Transverse colon (tissue), 4 donors: Measurements from ENCODE around the gene EBNA1BP2.

Source experiments
- POLR2AphosphoS5 ChIP-seq, 3 donors: sonication (generic); formaldehyde crosslinking; IDR thresholded peaks; one replicate each; pipeline ENCODE4 v1.6.1; 2016; ENCODE audit warnings: antibody characterized with exemption in 3 of 3
- TF ChIP-seq, protein P1 (sequence below), 5 experiments: fragments of 200-600 bp in 3 of 5; fragments of 450-650 bp in 2 of 5; sonication (generic) in 3 of 5; IDR thresholded peaks; 1 replicate in 2 of 5; 2 replicates in 3 of 5; pipeline ENCODE4 v1.5.1; 2016 to 2017; ENCODE audit warnings: antibody characterized with exemption in 5 of 5, inconsistent platforms in 3 of 5, mild to moderate bottlenecking in 2 of 5, moderate library complexity in 1 of 5

DNA sequence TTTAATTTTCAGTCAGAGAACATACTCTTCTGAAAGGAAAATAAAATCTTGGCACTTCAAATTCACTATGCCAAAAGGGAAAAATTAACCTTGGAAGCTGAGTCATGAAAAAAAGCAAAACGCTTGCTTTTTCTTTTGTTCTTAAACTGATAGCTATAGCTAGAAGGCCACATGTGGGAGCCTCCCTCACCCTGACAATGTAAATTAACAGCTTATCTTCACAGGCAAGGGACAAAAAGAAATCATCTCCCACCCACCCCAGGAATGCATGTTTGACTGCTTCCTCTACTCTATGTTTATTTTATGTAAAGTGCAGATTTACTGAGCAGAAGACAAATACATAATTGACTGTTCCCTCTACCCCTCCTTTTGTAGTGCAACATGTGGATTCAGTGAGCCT is 38.0 kb downstream of the EBNA1BP2 start:
- no peak for TF ChIP-seq POLR2AphosphoS5 (IDR thresholded peaks at IDR 0.05)
- TF ChIP-seq, protein P1, sequence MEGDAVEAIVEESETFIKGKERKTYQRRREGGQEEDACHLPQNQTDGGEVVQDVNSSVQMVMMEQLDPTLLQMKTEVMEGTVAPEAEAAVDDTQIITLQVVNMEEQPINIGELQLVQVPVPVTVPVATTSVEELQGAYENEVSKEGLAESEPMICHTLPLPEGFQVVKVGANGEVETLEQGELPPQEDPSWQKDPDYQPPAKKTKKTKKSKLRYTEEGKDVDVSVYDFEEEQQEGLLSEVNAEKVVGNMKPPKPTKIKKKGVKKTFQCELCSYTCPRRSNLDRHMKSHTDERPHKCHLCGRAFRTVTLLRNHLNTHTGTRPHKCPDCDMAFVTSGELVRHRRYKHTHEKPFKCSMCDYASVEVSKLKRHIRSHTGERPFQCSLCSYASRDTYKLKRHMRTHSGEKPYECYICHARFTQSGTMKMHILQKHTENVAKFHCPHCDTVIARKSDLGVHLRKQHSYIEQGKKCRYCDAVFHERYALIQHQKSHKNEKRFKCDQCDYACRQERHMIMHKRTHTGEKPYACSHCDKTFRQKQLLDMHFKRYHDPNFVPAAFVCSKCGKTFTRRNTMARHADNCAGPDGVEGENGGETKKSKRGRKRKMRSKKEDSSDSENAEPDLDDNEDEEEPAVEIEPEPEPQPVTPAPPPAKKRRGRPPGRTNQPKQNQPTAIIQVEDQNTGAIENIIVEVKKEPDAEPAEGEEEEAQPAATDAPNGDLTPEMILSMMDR (IDR thresholded peaks at IDR 0.05): no peak
